Activated CD8-positive, alpha-beta memory T cell treated with anti-CD3 and anti-CD28 coated beads, Interleukin-2, amount 50 U/mL, for 24 hours (primary cell): ENCODE data around the gene FZR1.

Experiments used
- DNase-seq: peaks from one replicate; pipeline ENCODE4 v3.0.0-alpha.2; 2020; ENCODE audit errors: extremely low read depth

FZR1 gene

DNA sequence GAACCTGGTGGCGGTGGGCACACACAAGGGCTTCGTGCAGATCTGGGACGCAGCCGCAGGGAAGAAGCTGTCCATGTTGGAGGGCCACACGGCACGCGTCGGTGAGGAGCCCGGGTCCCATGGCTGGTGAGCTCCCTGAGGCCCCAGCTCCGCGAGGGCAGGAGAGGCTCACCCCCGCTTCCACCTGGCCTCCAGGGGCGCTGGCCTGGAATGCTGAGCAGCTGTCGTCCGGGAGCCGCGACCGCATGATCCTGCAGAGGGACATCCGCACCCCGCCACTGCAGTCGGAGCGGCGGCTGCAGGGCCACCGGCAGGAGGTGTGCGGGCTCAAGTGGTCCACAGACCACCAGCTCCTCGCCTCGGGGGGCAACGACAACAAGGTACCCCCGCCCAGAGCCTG, 25.6 kb downstream of the FZR1 start:
- no peak for DNase-seq

DNA sequence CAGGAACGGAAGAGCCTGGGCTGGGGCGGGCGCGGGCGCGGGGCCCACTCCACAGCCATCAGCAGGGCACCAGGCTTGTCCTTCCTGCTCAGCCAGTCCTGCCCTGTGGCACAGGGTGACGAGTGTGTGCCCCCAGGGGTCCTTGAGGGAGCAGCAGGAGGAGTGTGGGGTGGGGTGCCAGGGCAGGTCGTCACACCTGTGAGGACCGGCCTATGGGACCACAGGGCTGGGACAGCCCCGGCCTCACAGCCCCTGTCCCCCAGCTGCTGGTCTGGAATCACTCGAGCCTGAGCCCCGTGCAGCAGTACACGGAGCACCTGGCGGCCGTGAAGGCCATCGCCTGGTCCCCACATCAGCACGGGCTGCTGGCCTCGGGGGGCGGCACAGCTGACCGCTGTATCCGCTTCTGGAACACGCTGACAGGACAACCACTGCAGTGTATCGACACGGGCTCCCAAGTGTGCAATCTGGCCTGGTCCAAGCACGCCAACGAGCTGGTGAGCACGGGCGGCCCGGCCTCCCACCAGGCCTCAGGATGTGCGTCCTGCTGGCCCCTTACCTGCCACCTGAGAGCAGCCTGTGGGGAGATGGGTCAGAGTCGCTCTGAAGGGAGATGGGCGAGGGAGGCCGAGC, 26.2 kb downstream of the FZR1 start:
- no peak for DNase-seq

DNA sequence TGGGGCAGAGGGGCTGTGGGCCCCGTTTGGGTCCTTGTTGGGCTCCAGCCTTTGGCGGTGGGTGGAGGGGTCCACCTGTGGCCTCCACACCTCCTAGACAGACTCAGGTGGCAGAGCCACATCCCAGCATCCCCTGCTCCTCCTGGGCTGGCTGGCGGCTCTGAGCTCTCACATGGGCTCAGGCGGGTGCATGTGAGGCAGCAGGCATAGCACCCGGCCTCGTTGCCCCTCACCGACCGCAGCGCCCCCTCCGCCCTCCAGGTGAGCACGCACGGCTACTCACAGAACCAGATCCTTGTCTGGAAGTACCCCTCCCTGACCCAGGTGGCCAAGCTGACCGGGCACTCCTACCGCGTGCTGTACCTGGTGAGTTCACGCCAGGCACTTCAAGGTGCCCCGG, 26.9 kb downstream of the FZR1 start:
- no peak for DNase-seq

DNA sequence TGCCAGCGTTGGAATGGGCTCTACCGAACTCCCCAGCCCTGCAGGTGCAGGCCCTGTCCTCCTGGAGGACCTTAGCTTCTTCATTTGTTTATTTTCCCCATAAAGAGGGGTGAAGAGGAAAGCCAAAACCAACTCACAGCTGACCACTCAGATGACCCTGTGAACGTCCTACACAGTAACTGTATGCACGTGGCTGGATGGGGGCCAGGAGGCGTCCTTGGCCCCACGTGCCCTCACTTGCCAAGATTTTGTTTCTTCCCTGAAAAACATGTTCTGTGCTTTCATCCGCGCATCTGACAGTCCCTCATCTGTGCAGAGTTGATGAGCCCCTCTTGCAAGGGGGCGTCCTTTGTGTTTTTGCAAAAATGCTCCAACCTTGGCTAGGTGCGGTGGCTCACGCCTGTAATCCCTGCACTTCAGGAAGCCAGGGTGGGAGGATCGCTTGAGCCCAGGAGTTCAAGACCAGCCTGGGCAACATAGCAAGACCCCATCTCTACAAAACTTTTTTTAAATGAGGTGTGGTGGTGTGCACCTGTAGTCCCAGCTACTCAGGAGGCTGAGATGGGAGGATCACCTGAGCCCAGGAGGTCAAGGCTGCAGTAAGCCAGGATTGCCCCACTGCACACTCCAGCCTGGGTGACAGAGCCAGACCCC, 27.6 kb downstream of the FZR1 start:
- no peak for DNase-seq

DNA sequence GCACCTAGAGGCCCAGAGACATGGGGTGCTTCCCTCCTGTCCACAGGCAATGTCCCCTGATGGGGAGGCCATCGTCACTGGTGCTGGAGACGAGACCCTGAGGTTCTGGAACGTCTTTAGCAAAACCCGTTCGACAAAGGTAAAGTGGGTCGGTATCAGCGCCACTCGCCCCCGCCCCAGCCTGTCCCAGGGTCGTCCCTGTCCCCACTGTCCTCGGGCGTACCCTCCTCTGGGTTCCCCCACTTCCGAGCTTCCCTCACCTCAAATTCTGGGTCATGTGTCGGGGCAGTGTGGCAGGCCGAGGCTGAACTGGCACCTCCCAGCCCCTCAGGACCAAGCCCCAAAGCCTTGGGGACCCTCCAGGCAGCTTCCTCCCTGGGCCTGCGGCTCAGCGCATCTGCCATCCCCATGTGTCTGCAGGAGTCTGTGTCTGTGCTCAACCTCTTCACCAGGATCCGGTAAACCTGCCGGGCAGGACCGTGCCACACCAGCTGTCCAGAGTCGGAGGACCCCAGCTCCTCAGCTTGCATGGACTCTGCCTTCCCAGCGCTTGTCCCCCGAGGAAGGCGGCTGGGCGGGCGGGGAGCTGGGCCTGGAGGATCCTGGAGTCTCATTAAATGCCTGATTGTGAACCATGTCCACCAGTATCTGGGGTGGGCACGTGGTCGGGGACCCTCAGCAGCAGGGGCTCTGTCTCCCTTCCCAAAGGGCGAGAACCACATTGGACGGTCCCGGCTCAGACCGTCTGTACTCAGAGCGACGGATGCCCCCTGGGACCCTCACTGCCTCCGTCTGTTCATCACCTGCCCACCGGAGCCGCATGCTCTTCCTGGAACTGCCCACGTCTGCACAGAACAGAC, 28.5 kb downstream of the FZR1 start:
- DNase-seq: no peak

DNA sequence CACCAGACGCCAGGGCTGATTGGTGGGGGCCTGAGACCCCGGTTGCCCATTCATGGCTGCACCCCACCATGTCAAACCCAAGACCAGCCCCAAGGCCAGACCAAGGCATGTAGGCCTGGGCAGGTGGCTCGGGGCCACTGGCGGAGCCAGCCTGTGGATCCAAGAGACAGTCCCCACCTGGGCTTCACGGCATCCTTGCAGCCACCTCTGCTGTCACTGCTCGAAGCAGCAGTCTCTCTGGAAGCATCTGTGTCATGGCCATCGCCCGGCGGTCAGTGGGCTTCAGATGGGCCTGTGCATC, 29.1 kb downstream of the FZR1 start:
- DNase-seq: no peak

DNA sequence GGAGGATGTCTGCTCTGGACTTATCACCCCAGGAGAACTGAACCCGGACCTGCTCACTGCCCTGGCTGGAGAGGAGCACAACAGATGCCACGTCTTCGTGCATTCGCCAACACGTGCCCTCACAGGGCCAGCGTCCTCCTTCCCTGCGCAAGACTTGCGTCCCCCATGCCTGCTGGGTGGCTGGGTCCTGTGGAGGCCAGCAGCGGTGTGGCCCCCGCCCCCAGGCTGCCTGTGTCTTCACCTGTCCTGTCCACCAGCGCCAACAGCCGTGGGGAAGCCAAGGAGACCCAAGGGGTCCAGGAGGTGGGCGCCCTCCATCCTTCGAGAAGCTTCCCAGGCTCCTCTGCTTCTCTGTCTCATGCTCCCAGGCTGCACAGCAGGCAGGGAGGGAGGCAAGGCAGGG, 29.5 kb downstream of the FZR1 start:
- DNase-seq: no peak

DNA sequence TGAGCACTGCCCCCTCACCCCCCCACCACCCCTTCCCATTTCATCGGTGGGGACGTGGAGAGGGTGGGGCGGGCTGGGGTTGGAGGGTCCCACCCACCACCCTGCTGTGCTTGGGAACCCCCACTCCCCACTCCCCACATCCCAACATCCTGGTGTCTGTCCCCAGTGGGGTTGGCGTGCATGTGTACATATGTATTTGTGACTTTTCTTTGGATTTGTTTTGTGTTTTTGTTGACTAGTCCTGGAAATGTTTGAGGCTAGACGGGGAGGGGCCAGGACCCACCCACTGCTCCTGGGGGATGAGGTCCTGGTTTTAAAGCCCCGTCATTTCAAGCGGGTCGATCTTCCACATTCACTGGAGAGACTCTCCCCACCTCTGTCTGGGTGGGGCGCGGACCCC, 29.9 kb downstream of the FZR1 start:
- no peak for DNase-seq

DNA sequence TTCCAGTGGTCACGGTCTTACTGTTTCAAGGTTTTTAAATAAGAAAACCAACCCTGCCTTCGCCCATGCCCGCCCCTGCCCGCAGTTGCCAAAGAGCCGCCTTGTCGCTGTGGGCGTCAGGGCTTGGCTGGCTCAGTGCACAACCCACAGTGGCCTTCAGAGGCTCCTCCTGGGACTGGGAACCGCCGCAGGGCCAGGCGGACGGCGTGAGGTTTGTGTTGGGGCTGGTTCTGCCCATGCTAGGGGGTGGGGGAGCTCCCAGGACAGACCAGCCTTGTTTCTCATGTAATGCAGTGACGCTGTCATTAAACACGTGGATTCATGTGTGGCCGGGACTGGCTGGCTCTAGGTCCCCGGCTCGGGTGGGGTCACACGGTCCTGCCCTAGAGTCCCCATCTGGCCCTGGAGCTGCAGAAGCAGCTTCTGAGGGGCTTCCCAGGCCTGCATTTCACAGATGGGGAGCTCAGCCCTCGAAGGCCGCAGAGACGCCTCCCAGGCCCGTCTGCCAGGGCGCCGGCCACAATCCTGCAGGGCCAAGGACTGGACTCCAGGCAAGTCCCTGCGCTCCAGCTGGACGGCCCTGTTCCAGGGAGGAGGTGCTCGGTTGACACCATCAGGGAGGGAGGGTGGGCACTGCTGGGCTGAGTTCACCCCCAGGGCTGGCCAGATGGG, 30.5 kb downstream of the FZR1 start:
- DNase-seq: no peak

DNA sequence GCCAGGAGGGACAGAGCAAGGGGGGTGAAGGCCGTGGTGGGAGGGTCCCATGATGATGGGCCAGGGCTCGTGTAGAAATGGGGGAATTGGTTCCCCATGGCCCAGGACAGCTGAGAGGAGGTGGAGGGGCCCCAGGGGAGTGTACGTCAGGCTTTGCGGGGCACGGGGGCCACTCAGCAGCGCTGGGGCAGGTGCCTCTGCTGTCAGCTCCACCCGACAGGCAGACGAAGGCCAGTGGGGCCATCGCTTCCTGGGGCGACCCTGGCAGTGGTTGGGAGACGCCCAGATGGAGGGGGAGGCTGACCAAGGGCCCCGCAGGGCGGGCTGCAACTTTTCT, 31.0 kb downstream of the FZR1 start:
- DNase-seq: no peak

DNA sequence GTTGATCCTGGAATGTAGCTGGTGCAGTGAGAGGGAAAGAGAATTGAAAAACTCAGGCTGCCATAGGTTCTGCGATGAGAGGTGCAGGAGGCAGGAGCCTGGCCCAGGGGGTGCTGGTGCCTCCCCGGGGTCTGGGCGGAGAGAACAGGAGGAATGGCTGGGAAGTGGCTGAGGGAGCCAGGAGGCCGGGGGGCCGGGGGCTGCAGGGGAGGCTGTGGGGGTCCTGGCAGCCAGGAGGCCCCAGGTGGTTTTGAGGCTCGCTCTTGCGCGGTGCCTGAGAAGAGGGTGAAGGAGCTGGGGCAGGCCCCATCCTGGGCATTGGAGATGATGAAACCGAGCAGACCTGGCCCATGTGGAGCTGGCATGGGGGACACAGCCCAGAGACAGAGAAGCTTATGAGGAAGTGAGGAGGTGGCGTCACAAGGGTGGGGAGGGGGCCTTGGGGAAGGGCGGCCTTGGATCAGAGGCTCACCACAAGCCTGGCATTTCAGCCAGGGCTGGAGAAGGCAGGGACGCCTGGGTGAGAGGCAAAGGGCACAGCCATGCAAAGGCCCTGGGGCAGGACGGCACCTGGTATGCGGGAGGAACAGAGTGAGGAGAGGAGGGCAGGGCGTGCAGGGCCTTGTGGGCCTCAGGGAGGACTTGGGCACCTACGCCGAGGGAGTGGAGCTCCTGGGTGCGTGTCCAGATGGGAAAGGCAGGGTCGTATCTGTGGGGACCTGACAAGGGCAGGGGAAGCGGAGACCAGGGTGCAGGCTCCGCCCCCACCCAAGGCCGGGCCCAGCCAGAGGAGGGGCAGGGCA, 31.5 kb downstream of the FZR1 start:
- DNase-seq: no peak

DNA sequence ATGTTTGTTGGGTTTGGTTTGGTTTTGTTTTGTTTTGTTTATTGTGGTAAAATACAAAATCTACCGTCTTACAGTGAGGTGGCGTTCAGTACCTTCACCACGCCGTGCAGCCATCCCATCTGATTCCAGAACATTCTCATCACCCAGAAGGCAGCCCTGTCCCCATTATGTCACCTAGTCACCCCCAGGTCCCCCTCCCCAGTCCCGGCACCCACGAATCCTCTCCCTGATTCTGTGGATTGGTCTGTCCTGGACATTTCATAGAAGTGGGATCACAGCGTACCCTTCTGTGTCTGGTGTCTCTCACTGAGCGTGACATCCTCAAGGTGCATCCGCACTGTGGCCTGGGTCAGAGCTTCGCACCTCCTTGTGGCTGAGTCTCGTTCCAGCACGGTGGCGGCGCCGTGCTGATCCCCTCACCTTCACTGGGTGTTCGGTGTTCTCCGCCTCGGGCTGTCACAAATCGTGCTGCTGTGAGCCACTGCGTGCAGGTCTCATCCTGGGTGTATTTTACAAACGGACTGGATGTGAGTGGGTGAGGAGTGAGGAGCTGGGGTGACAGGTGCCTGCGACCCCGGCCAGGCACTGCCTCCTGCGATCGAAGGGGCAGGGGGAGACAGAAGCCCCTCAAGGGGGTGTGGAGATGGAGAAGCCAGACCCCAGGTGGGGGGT, 32.3 kb downstream of the FZR1 start:
- no peak for DNase-seq

DNA sequence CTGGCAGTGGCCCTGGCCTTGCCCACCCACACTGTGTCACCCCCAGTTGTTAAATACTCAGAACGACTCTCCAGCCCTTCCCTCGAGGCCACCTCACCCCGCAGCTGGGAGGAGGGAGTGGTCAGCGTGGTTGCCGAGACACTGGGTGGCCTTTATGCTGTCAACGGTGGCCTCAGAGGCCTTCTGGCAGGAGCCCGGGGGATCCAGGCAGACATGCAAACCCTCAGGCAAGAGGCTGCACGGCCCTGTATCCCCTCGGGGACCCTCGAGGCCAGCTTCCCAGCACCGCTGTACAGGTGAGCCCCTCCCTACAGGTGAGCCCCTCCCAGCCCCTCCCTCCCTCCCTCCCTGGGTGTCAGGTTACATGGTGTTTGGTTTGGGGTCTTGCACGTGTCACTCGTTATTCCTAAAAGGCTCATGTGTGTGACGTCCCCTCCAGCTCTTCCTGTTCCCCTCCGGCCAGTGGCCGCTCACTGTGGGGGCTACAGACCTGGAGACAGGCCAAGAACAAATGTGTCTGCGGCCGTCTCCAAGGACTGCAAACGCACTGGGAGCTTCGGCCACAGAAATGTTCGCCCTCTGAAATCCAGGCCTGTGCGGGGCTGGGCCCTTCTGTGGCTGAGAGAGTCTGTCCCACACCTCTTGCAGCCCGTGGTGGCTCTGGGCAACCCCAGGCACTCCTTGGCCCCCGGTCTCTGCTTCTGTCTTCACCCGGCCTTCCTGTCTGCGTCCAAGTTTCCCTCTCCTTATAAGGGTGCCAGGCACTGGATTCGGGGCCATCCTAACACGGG, 33.0 kb downstream of the FZR1 start, which contains the start of gene TEKTIP1:
Gene TEKTIP1, plus strand, starts transcription at position 210 of the 791 bp plus-strand sequence. Its CDS starts 4 bp downstream, at position 214.
- DNase-seq: no peak

DNA sequence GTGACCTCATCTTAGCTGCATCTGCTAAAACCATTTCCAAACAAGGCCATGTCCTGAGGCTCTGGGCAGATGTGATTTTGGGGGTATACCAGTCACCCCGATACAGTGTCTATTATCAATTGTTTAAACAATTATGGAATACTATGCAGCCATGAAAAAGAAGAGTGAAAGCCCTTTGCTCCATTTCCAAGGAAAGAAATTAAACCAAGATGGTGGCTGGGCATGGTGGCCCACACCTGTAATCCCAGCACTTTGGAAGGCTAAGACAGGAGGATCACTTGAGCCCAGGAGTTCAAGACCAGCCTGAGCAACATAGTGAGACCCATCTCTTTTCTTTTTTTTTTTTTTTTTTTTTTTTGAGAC, 33.6 kb downstream of the FZR1 start:
- no peak for DNase-seq

DNA sequence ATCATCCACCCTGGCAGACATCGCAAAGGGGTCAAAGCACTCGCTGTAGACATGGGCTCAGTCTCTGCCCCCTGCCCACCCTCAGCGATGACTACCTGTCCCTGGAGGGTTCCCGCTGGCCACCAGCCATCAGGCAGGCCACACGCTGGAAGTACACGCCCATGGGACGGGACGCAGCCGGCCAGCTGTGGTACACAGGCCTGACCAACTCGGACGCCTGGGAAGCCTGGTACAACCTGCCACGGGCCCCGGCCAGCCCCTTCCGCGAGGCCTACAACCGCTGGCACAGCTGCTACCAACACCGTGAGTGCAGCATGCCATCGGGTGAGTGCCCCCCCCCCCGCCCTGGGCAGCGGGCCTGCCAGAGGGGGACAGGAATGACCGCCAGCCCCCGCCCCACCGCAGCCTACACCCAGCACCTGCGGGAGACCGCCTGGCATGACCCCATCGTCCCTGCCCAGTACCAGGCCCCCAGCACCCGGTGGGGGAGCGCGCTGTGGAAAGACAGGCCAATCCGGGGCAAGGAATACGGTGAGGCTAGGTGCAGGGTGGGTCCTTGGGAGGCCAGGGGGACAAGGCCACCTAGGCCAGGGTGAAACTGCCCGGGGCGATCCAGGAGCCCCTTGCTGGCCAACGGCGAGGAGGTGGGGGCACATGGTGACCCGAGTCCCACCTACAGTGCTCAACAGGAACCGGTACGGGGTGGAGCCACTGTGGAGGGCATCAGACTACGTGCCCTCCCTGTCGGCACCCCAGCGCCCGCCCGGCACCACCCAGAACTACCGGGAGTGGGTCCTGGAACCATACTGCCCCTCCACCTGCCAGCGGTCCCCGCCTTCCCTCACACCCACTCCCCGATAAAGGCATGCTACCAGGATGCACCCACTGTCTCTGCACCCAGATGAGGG, 37.3 kb downstream of the FZR1 start:
- no peak for DNase-seq

DNA sequence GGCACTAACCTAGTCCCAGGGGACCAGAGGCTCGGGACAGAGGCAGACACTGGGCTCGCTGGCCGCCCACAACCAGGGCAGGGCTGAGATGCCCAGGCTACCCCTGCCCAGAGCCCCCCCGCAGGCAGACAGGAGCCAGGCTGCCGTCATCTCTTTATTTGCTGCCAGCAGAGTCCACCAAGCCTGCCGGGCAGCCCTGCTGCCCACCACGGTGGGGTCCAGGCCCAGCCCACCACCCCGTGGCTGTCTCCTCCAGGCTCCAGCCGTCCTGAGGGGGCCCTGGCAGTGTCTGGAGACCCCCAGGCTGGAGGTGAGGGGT, 37.9 kb downstream of the FZR1 start:
- no peak for DNase-seq

DNA sequence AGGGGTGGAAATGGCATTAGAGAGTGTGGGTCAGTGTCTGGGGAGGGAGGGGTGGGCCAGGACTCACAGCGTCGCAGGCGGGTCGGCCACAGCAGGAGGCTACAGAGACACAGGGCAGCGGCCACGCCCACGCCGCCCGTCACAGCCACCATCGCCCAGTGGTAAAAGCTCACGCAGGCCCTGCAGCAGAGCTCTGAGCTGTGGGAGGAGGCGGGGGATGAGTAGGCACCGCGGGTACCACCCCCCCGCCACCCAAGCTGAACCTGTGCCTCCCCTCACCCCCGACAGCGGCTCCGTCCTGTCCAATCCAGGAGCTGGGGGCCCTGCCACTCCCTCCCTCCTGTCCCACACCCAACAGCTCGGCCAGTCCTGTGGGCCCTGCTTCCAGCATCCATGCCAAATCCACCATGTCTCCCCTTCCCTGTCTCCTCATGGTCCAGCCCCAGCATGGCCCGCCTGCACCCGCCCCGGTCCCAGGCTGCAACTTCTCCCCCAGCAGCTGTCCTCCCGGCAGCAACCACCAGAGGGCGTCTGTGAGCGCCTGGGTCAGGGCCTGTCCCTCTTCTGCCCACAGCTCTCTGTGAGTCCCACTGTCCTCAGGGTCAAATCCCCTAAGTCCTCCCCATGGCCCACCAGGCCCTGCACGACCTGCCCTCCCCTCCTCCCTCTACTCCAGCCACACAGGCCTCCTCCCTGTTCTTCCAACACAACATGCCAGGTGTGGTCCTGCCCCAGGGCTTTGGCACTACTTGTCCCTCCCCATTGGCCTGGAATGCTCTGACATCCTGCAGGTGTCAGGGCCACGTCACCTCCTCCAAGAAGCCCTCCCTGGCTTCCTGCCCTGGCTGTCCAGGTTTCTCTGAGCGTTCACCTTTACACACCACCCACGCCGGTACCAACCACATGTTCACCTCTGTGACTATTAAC, 38.9 kb downstream of the FZR1 start:
- DNase-seq: peak; percentile 53

DNA sequence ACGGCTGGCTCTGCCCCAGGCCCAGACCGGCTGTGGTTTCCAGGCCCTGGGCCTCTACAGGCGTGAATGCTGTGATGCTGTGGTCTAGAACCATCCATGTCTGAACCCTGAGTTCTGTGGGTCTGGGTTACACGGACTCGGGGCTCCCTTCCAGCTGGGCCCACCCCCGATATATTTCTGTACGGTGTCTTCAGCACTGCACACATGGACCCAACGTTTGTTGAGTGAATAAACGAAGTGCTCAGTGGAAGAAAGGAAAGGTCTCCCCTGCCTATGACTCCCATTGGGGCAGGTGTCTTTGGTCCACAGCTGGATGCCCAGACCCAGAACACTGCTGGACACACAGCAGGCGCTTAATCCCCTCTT, 39.5 kb downstream of the FZR1 start:
- DNase-seq: no peak

DNA sequence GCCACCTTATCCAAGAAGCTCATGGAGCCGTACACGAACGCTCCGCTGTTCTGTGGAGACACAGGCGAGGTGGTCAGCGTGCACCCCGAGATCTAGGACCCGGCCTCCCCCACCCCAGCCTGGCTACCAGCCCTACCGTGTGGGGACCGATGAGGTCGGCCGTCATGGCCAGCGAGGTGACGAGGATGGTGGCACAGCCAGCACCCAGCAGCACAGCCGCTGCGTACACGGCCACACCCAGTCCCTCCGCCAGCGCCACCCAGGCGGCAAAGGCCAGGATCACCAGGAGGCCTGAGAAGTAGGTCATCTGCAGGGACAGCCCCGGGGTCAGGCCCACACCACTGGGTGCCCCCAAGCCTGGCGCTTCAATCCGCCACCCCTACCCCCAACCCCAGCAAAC, 40.0 kb downstream of the FZR1 start:
- DNase-seq: no peak
